ENCODE data around the gene FBXO39. TPM values are rescaled to one million over a fixed set of nuclear protein-coding genes. Genes with fewer than 3 reads are reported as not detected.
A peak's percentile ranks its signal among the peaks of the same experiment; 100 is the strongest.

FBXO39 gene
- total RNA-seq, 1 experiment from 2014 or later: not detected

GRCh38 chr17:6749519-6749918, 26.5 kb upstream of the FBXO39 start:
- no peaks in the 10 kb centered on the region for H4K20me1 ChIP-seq (ENCODE audit: insufficient read depth)
- H3F3A ChIP-seq (ENCODE audit: insufficient read depth, low read depth): peaks cover 21% of the 10 kb centered on the region
- CTCF ChIA-PET: interaction anchor here (0.7 kb wide), 1 partner anchor 94 kb away, joined by 3 read pairs; no protein-coding TSS in a partner anchor
- intact Hi-C loops (cut with micrococcal nuclease; ENCODE audit: unreplicated experiment): no loop called here
- H3K27me3 ChIP-seq (ENCODE audit: insufficient read depth, low read depth): no peaks in the 10 kb centered on the region
- POLR2A ChIA-PET (ENCODE audit: unreplicated experiment): no interaction called here
- H3K79me2 ChIP-seq (ENCODE audit: low read depth): no peaks in the 10 kb centered on the region
- no peak overlapping the region for H3K27ac ChIP-seq
- no peak overlapping the region for H3K4me3 ChIP-seq
- H3K4me2 ChIP-seq: no peak overlapping the region
- no peak overlapping the region for H2AFZ ChIP-seq
- TF ChIP-seq EZH2 (IDR thresholded peaks at IDR 0.05; ENCODE audit: low read depth) (no peak), CTCF (conservative IDR thresholded peaks at IDR 0.05) (no peak)
- no peaks in the 10 kb centered on the region for H3K9me2 ChIP-seq (ENCODE audit: insufficient read depth)
- peaks cover 22% of the 10 kb centered on the region for H3K4me1 ChIP-seq (replicated peaks; ENCODE audit: insufficient read depth)
- H3K9me3 ChIP-seq (ENCODE audit: insufficient read depth, low read depth): no peaks in the 10 kb centered on the region
- BruUV-seq (replicated peaks): no TSS peak
- peak in 1 of 2 experiments; percentile 29 for DNase-seq
- H3K36me3 ChIP-seq (ENCODE audit: low read depth): no peaks in the 10 kb centered on the region

GRCh38 chr17:6752068-6752909, 23.7 kb upstream of the FBXO39 start:
- intact Hi-C loops (cut with micrococcal nuclease; ENCODE audit: unreplicated experiment): loop anchor here (2.0 to 5.0 kb wide), 3 partner anchors 75 to 160 kb away; no protein-coding TSS in a partner anchor
- Histone ChIP-seq H3K36me3 (ENCODE audit: low read depth) (no peaks in the 10 kb centered on the region), H3K4me1 (replicated peaks; ENCODE audit: insufficient read depth) (peaks cover 22% of the 10 kb centered on the region), H3K9me3 (ENCODE audit: insufficient read depth, low read depth) (no peaks in the 10 kb centered on the region), H2AFZ (peak overlapping the region; percentile 72), H4K20me1 (ENCODE audit: insufficient read depth) (no peaks in the 10 kb centered on the region), H3K9me2 (ENCODE audit: insufficient read depth) (no peaks in the 10 kb centered on the region), H3K4me2 (peak overlapping the region; percentile 45), H3K4me3 (peak overlapping the region; percentile 10; the same call in 1 of the 2 replicates), H3F3A (ENCODE audit: insufficient read depth, low read depth) (peaks cover 21% of the 10 kb centered on the region), H3K27ac (peak overlapping the region; percentile 94), H3K27me3 (ENCODE audit: insufficient read depth, low read depth) (no peaks in the 10 kb centered on the region), H3K79me2 (ENCODE audit: low read depth) (no peaks in the 10 kb centered on the region)
- DNase-seq: peak; percentile 32 to 46
- no peak for TF ChIP-seq CTCF (conservative IDR thresholded peaks at IDR 0.05)
- no peak for TF ChIP-seq EZH2 (IDR thresholded peaks at IDR 0.05; ENCODE audit: low read depth)
- POLR2A ChIA-PET (ENCODE audit: unreplicated experiment): interaction anchor here (0.7 kb wide), 2 partner anchors 117 to 272 kb away, joined by 4 to 6 read pairs; no protein-coding TSS in a partner anchor
- TSS peak; percentile 94 for BruUV-seq (replicated peaks)
- CTCF ChIA-PET: interaction anchor here (0.5 to 0.7 kb wide), 4 partner anchors 37 to 1271 kb away, joined by 3 to 4 read pairs (median 3); no protein-coding TSS in a partner anchor

- Histone ChIP-seq H3K4me1 (replicated peaks; ENCODE audit: insufficient read depth) (peaks cover 22% of the 10 kb centered on the region), H3K79me2 (ENCODE audit: low read depth) (no peaks in the 10 kb centered on the region), H3K36me3 (ENCODE audit: low read depth) (no peaks in the 10 kb centered on the region), H3K9me3 (ENCODE audit: insufficient read depth, low read depth) (no peaks in the 10 kb centered on the region), H4K20me1 (ENCODE audit: insufficient read depth) (no peaks in the 10 kb centered on the region), H3F3A (ENCODE audit: insufficient read depth, low read depth) (peaks cover 21% of the 10 kb centered on the region), H3K9me2 (ENCODE audit: insufficient read depth) (no peaks in the 10 kb centered on the region), H3K27me3 (ENCODE audit: insufficient read depth, low read depth) (no peaks in the 10 kb centered on the region), H2AFZ (peak overlapping the region; percentile 72), H3K4me2 (peak overlapping the region; percentile 45), H3K27ac (peak overlapping the region; percentile 94), H3K4me3 (peak overlapping the region; percentile 10; the same call in 1 of the 2 replicates)
- no peak for TF ChIP-seq EZH2 (IDR thresholded peaks at IDR 0.05; ENCODE audit: low read depth)
- TF ChIP-seq CTCF (conservative IDR thresholded peaks at IDR 0.05): no peak
- intact Hi-C loops (cut with micrococcal nuclease; ENCODE audit: unreplicated experiment): loop anchor here (2.0 to 5.0 kb wide), 3 partner anchors 74 to 159 kb away; no protein-coding TSS in a partner anchor
- peak in 1 of 2 experiments; percentile 60 for DNase-seq
- BruUV-seq (replicated peaks): no TSS peak
- CTCF ChIA-PET: interaction anchor here (0.5 to 0.7 kb wide), 4 partner anchors 38 to 281 kb away, joined by 3 to 4 read pairs (median 3); no protein-coding TSS in a partner anchor
- POLR2A ChIA-PET (ENCODE audit: unreplicated experiment): no interaction called here
Observed at GRCh38 chr17:6753006-6753445, 23.0 kb upstream of the FBXO39 start.
